CD4-positive, alpha-beta T cell treated with Interleukin-17A for 1 hour (primary cell): Measurements from ENCODE around the gene EXD1.

ENCODE experiments used
- DNase-seq: peaks from one replicate; pipeline ENCODE4 v3.0.0-alpha.2; 2020

Gene EXD1

GRCh38 chr15:41133454-41133853 lies 97.1 kb downstream of the EXD1 start:
- no peak for DNase-seq
